Retina (tissue), 1 donor: Measurements from ENCODE around the gene TMSB15C.
"Not testable (repeated sequence)": the region's sequence is repeated elsewhere in the genome, so short reads cannot be mapped to it uniquely, and the experiment has no call there.

ENCODE experiments used
- DNase-seq: peaks from one replicate; pipeline ENCODE4 v3.0.0-alpha.2; 2016

The TMSB15C gene

DNA sequence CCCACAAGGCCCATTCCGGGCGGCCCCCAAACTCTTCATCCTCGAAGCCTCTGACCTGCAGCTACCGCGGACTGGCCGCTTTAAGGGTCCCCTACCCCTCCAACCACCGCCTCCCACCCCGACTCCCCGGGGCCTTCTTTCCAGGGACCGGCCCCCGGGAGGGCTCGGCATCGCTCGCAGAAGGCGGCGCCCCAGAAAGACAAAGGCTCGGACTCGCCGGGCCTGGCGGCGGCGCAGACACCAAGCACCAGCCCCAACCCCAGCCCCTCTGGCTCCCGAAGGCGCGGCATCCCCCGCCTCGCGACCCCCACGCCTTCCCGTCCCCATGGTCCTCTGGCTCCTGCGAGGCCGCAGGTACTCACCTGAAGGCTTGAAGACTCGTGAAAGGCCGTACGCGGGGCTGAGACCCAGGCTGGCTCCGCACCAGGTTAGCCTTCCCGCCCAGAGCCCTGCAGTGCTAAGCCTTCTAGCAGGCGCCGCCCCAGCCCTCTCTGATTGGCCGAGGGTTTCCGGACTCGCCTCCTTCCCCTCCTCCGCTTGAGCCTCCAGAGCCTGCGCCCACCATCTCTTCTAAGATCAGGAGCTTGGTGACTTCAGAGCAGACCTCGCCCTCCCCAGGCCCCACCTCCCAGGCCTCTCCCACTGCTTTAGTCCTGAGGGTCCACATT, at the start of gene TMSB15C:
Gene TMSB15C, minus strand, starts transcription at position 459 of the 668 bp plus-strand sequence.
- DNase-seq = not testable (repeated sequence)

GRCh38 chrX:104122829-104123228, 46.8 kb upstream of the TMSB15C start:
- no peak for DNase-seq

DNA sequence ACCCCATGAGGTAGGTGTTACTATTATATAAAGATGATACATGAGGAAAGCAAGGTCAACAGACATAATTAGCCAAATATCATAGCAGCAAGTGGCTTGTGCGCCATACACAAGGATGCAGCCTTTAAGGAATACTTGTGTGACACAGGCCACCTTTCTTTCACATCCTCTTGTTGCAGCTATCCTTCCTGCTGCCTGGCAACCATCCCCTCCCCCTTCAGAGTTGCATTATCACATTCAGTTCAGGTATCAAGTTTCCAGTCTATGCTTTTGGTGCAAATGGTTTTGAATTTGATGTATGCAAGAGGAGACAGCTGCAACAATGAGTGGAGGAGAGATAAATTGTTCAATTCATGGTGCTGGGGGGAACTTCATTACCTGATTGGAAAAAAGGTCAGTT, 42.7 kb upstream of the TMSB15C start:
- DNase-seq = no peak

GRCh38 chrX:104117759-104118158, 41.7 kb upstream of the TMSB15C start:
- no peak for DNase-seq

DNA sequence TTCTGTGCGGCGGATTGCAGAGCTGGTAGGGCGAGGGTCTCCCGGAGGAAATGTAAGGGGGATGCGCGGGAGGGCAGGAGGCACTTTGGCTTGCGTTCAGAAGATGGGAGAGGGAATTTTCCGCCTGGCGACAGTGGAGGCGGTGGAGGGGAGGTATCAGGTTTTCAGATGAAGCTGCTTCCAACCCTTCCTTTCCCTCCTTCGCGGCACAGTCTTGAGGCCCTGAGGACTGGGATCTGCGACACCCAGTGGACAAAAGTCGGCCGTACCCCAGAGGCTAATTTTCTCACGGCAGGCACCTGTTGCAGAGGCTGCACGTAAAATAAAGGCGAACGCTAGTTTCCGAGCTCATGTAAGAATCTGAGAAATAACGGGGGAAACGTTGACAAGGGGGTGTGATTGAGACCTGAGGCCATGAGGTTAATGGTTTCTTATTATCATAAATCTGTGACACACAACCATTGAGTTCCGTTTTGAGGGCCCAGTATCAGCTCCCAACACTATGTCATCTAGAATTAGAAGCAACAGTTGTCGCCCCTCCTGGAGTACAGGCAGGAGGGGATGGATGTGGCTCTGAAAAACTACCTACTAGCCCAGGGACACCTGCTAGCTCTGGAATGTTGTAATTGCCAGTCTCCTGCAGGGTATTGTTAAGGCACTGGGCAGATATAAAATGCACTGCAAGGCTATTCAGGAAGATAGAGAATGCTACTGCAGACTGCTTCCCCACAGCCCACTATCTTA, 37.4 kb upstream of the TMSB15C start:
- peak; percentile 77 for DNase-seq

DNA sequence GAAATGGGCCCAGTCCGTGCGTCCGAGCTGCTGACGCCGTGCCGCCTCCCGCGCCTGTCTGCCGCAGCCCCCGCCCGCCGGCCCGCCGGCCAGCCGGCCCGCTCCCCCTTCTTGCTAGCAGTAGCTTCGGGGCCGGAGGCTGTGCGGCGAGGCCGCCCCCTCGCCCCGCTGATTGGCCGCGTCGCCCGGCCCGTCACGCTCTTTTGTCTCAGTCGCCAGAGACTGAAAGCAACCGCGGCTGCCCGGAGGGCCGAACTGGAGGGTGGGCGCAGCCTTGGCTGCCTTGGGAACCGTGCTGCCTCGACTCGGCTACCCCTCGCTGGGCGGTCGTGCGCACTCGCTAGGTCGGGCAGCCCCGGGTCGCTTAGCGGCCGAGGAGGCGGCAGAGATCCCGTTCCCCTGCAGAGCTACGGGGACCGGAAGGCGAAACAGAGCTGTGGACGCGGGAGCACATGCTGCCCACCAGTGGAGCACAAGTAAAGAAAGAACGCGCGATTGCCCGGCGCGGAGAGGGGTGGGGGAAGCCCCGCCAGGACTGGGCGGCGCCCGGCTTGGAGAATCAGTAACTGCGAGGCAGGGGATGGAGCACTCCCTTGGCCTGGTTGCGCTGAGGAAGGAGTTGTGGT, 36.4 kb upstream of the TMSB15C start, which contains the start of gene ZCCHC18:
Gene ZCCHC18, plus strand, starts transcription at position 198 of the 626 bp plus-strand sequence. CDS start 1,589 bp downstream, outside the sequence.
- peak; percentile 90 for DNase-seq

GRCh38 chrX:104110491-104111240, 34.6 kb upstream of the TMSB15C start:
- DNase-seq = not testable (repeated sequence)

DNA sequence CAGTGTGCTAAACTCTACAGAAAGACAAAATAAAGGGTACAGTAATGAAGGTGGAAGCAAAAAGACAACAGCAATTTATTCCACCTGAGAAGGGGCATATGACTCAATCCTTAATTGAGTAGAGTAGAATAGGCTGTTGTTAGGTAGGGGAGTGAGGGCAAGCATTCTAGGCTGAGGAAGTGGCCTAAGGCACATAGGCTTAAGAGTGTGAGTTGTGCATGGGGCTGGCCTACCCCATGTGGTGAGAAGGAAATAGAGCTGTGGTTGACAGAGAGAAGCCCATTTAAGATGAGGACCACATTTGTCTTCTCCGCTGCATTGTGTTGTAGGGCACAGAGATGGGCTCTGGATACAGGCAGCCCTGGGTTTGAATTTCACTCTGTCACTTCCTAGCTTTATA, 32.9 kb upstream of the TMSB15C start:
- no peak for DNase-seq

- no peak for DNase-seq
Observed at GRCh38 chrX:104105330-104106262, 29.6 kb upstream of the TMSB15C start.

- no peak for DNase-seq
Observed at GRCh38 chrX:104104676-104105075, 28.6 kb upstream of the TMSB15C start.

GRCh38 chrX:104098919-104099318, 22.9 kb upstream of the TMSB15C start:
- DNase-seq = no peak

GRCh38 chrX:104098151-104098808, 22.2 kb upstream of the TMSB15C start:
- DNase-seq = peak; percentile 27

DNA sequence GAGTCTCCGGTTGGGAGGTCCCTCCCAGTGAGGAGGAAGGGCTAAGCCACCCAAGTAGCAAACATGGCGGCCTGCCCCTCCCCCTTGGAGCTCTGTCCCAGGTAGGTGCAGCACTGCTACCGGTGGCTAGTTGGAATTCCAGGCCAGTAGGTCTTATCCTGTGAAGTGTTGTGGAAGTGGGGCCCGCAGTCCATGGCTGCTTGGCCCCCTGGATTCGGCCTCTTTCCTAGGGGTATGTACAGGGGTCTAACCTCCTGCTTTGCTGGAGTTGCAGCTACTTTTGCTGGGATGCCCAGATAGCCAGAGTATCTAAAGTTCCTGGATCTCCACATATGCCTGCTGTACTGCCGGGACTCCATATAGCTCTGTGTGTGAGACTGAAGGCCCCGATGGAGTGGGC, 9.9 kb upstream of the TMSB15C start:
- no peak for DNase-seq

GRCh38 chrX:104085477-104085876, 9.4 kb upstream of the TMSB15C start:
- no peak for DNase-seq

GRCh38 chrX:104084534-104085277, 8.7 kb upstream of the TMSB15C start:
- DNase-seq = no peak

DNA sequence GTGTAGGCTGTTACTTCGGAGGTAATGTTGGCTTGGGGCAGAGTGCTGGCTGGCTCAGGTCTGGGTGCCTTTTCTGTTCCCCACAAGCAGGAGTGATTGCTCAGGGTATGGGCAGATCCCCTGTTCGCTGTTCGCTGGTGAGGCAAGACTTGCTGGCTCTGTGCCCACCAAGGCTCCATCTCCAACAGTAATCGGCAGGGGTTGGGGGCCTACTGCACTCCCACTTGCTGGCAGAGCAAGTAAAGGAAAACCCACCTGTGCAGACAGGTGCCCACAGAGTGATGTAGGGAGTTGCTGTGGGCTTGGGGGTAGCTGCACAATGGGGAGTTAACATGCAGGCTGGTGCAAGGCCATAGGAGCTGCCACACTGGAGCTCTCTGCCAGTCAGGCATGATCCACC, 8.0 kb upstream of the TMSB15C start:
- DNase-seq = no peak

DNA sequence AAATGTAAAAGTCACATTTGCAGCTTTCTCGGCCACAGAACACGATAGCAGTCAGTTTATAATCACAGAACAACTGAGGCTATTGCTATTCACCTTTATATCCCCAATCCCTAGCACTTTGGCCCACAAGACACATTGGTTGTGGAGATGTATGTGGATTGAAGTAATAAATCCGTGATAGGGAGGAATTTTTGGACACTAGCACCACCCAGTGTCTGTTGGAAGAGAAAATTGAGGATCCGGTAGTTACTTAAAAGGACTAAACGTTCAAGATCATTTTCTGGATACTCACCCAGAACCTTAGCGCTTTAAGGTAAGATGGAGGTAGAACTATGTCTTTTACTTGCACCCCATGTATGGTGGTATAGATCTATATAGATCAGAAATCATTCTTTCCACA, 1.8 kb upstream of the TMSB15C start:
- DNase-seq = not testable (repeated sequence)

DNA sequence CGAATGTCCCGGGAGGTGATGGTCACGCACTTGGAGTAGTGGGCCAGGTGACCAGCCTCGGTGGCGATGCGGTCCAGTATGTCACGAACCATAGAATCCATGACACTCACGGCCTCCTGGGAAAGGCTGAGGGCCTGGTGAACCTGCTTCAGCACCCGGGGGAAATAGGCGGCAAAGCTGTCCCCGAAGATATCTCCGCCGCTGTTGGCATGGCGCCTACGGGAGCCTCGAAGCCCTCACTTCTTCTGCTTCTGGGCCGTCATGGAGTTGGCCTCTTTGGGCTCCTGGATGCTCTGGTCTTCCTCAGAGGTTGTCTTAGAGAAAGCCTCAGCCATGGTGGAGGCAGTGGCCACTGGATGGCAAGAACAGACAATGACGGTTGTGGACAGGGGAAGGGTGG, 13.4 kb downstream of the TMSB15C start:
- not testable (repeated sequence) for DNase-seq

GRCh38 chrX:104054956-104055355, 21.1 kb downstream of the TMSB15C start:
- DNase-seq = not testable (repeated sequence)

DNA sequence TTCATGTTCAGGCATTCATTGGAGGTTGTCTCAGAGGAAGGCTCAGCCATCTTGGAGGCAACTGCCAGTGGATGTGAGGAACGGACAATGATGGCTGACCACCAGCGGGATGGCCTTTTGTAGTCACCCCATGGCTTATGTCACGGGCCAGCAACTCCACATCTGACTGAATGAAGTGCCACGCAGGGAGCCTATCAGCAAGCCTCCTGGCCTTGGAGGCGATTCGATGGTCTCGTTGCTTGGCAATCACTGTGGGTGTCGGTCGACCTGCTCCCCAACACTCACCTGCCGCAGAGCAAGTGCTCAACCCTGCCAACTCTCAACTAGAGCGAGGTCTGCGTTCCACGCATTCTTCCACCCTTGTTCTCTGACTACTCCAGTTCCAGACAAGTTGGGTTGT, 28.9 kb downstream of the TMSB15C start:
- DNase-seq = no peak

GRCh38 chrX:104045642-104046041, 30.4 kb downstream of the TMSB15C start:
- DNase-seq = no peak
